Upper lobe of left lung (tissue), 4 donors: Measurements from ENCODE around the gene CSPG5.

ENCODE experiments used
- POLR2A ChIP-seq, 4 donors: fragments of 450-650 bp; IDR thresholded peaks; one replicate each; pipeline ENCODE4 v1.5.1; 2016 to 2017; ENCODE audit warnings: antibody characterized with exemption in 4 of 4, mild to moderate bottlenecking in 2 of 4
- TF ChIP-seq, protein P1 (sequence below), 6 experiments: fragments of 450-650 bp in 4 of 6; fragments of 200-600 bp in 2 of 6; sonication (generic) in 2 of 6; IDR thresholded peaks; one replicate each; pipeline ENCODE4 v1.5.1; 2016 to 2019; ENCODE audit warnings: antibody characterized with exemption in 6 of 6

DNA sequence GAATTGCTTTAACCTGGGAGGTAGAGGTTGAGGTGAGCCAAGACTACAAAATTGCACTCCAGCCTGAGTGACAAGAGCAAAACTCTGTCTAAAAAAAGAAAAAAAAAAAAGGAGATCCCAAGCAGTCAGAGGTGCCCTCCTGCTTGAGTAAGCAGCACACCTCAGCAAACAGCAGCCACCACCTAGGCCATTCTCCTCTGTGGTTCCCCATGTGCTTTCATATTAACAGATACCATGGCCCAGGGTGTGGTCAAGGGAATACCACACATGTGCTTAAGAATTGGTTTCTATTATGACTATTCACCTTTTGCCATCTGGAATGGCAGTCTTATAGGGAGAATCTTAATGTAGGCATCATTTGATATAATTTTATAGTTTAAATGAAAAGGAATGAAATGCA lies 24.7 kb upstream of the CSPG5 start:
- TF ChIP-seq, protein P1, sequence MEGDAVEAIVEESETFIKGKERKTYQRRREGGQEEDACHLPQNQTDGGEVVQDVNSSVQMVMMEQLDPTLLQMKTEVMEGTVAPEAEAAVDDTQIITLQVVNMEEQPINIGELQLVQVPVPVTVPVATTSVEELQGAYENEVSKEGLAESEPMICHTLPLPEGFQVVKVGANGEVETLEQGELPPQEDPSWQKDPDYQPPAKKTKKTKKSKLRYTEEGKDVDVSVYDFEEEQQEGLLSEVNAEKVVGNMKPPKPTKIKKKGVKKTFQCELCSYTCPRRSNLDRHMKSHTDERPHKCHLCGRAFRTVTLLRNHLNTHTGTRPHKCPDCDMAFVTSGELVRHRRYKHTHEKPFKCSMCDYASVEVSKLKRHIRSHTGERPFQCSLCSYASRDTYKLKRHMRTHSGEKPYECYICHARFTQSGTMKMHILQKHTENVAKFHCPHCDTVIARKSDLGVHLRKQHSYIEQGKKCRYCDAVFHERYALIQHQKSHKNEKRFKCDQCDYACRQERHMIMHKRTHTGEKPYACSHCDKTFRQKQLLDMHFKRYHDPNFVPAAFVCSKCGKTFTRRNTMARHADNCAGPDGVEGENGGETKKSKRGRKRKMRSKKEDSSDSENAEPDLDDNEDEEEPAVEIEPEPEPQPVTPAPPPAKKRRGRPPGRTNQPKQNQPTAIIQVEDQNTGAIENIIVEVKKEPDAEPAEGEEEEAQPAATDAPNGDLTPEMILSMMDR (IDR thresholded peaks at IDR 0.05): no peak
- no peak for TF ChIP-seq POLR2A (IDR thresholded peaks at IDR 0.05)
